Epithelial cell of esophagus (primary cell): Measurements from ENCODE around the gene ACSF2.

Experiments used
- DNase-seq: peaks from one replicate; pipeline ENCODE4 v3.0.0; 2010; ENCODE audit warnings: low read depth
- H3K4me3 ChIP-seq: 2 replicates; pipeline ENCODE4 v1.5.1; 2011; ENCODE audit warnings: mild to moderate bottlenecking, low read length, control low read depth
- TF ChIP-seq, protein P1 (sequence below): IDR thresholded peaks from 2 replicates; pipeline ENCODE4 v1.5.1; 2011; ENCODE audit warnings: low read depth, mild to moderate bottlenecking, low read length, control low read depth, inconsistent platforms; ENCODE audit not compliant: insufficient read depth; ENCODE audit errors: missing control alignments

ACSF2 gene, protein sequence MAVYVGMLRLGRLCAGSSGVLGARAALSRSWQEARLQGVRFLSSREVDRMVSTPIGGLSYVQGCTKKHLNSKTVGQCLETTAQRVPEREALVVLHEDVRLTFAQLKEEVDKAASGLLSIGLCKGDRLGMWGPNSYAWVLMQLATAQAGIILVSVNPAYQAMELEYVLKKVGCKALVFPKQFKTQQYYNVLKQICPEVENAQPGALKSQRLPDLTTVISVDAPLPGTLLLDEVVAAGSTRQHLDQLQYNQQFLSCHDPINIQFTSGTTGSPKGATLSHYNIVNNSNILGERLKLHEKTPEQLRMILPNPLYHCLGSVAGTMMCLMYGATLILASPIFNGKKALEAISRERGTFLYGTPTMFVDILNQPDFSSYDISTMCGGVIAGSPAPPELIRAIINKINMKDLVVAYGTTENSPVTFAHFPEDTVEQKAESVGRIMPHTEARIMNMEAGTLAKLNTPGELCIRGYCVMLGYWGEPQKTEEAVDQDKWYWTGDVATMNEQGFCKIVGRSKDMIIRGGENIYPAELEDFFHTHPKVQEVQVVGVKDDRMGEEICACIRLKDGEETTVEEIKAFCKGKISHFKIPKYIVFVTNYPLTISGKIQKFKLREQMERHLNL

GRCh38 chr17:50425682-50426471, at the start of gene ACSF2:
ACSF2 (plus strand) TSS chr17:50426218; CDS start chr17:50426262, 44 bp downstream.
- peak within 1 kb of the TSS; percentile 69 for H3K4me3 ChIP-seq
- DNase-seq, result peak; percentile 66
- TF ChIP-seq, protein P1, sequence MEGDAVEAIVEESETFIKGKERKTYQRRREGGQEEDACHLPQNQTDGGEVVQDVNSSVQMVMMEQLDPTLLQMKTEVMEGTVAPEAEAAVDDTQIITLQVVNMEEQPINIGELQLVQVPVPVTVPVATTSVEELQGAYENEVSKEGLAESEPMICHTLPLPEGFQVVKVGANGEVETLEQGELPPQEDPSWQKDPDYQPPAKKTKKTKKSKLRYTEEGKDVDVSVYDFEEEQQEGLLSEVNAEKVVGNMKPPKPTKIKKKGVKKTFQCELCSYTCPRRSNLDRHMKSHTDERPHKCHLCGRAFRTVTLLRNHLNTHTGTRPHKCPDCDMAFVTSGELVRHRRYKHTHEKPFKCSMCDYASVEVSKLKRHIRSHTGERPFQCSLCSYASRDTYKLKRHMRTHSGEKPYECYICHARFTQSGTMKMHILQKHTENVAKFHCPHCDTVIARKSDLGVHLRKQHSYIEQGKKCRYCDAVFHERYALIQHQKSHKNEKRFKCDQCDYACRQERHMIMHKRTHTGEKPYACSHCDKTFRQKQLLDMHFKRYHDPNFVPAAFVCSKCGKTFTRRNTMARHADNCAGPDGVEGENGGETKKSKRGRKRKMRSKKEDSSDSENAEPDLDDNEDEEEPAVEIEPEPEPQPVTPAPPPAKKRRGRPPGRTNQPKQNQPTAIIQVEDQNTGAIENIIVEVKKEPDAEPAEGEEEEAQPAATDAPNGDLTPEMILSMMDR, result no peak

DNA sequence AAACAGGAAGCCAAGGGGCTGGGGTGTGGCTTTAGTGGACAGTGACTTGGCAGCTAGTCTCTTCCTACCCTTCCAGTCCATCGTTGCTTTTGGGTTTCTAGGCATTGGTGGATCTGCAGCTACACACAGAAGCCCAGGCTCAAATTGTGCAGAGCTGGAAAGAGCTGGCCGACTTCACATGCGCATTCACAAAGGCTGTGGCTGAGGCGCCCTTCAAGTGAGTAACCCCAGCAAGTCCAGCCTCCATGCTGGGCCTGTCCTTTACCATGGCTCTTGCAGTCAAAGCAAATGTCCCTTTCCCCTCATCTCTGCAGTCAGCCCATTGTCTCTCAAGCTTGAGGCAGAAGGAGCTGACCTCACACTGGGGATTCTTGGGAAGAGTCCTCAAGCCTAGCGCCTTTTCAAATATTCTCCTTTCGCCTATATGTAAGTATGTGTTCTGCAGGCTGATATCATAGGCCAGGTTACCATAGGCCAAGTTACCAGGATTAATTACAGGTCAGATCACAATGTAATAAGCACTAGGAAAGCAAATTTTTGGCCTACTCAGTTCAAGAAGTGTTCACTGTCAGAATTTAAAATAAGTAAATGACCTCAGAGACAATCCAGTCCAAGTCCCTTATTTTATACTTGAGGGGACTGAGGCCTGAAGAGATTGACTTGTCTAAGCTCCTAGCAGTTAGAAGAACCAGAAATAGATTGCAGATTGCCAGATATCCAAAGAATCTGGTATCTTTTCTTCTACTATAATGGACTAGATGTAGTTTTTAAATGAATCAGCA, 46.5 kb upstream of the ACSF2 start:
- H3K4me3 ChIP-seq, result no peak overlapping the region
- TF ChIP-seq, protein P1, result no peak
- no peak for DNase-seq

DNA sequence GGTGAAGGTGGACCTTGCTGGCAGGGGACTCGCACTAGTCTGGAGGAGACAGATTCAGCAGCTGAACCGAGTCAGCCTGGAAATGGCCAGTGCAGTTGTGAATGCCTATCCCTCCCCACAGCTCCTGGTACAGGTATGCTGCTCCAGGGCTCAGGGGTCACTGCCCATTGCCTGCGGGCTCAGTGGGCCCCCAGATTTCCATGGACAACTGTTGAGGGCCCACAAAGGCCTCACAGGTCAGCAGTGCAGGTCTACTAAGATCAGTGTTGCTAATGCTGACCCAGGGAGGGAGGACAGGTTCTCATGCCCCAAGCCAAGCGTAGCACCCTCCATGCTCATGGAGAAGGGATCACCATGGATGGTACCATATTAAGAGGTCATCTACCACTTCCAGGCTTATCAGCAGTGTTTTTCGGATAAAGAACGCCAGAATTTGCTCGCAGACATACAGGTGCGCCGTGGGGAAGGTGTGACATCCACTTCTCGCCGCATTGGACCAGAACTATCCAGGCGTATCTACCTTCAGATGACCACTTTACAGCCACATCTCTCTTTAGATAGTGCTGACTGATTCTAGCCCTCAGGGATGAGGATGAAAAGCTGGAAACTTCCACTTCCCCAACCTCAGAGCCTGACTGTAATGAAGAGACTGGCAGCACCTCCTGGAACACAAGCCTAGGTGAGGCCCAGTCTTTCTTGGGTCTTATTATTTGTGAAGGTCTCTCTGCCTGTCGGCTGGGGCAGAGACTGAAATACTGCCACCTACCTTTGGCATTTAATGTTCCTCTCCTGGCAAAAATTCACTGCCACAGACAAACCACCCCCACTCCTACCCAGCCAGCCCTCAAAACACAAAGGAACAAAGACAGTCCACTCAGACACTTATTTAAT, 45.4 kb upstream of the ACSF2 start:
- TF ChIP-seq, protein P1, result peak; percentile 10
- DNase-seq, result no peak
- no peak overlapping the region for H3K4me3 ChIP-seq

GRCh38 chr17:50381260-50381815, 44.7 kb upstream of the ACSF2 start:
- no peak overlapping the region for H3K4me3 ChIP-seq
- no peak for DNase-seq
- TF ChIP-seq, protein P1, result no peak

- TF ChIP-seq, protein P1, result no peak
- DNase-seq, result no peak
- no peak overlapping the region for H3K4me3 ChIP-seq
These were observed 44.1 kb upstream of the ACSF2 start for GRCh38 chr17:50381920-50382319.
